H9 (cell line): ENCODE results near the gene RAB40C. TPM values are rescaled to one million over a fixed set of nuclear protein-coding genes. Genes with fewer than 3 reads are reported as not detected.

ENCODE experiments used
- DNase-seq: peaks from one replicate; pipeline ENCODE4 v3.0.0-alpha.2; 2017
- H2AFZ ChIP-seq: one replicate; pipeline ENCODE4 v1.6.1; 2013; ENCODE audit warnings: mild to moderate bottlenecking, low read length, control low read depth, moderate library complexity
- H2AK5ac ChIP-seq: 2 replicates; pipeline ENCODE4 v1.6.1; 2013; ENCODE audit warnings: low read length, control low read depth, mixed read lengths; ENCODE audit not compliant: insufficient read length
- H2BK120ac ChIP-seq: one replicate; pipeline ENCODE4 v1.6.1; 2013; ENCODE audit warnings: low read depth, mild to moderate bottlenecking, low read length, control low read depth, inconsistent platforms; ENCODE audit not compliant: poor library complexity, severe bottlenecking
- H2BK12ac ChIP-seq: 2 replicates; pipeline ENCODE4 v1.6.1; 2013; ENCODE audit warnings: low read length, control low read depth, mixed read lengths, low read depth; ENCODE audit not compliant: insufficient read length
- H2BK15ac ChIP-seq: 2 replicates; pipeline ENCODE4 v1.6.1; 2013; ENCODE audit warnings: low read depth, low read length, control low read depth
- H2BK20ac ChIP-seq: one replicate; pipeline ENCODE4 v1.6.1; 2013; ENCODE audit warnings: low read depth, mild to moderate bottlenecking, low read length, control low read depth, inconsistent platforms; ENCODE audit not compliant: poor library complexity, severe bottlenecking
- H2BK5ac ChIP-seq: 2 replicates; pipeline ENCODE4 v1.6.1; 2013; ENCODE audit warnings: low read length, control low read depth, mixed read lengths; ENCODE audit not compliant: insufficient read length
- H3K14ac ChIP-seq: 2 replicates; pipeline ENCODE4 v1.6.1; 2013; ENCODE audit warnings: low read length, control low read depth; ENCODE audit not compliant: insufficient read depth
- H3K18ac ChIP-seq: 2 replicates; pipeline ENCODE4 v1.6.1; 2013; ENCODE audit warnings: low read depth, mild to moderate bottlenecking, mixed read lengths, low read length, control low read depth; ENCODE audit not compliant: insufficient read length
- H3K23ac ChIP-seq: 2 replicates; pipeline ENCODE4 v1.6.1; 2013; ENCODE audit warnings: low read length, control low read depth, mixed read lengths, low read depth; ENCODE audit not compliant: insufficient read length
- H3K23me2 ChIP-seq: 2 replicates; pipeline ENCODE4 v1.6.1; 2013; ENCODE audit warnings: low read depth, mild to moderate bottlenecking, mixed read lengths, low read length, control low read depth; ENCODE audit not compliant: insufficient read length, poor library complexity, severe bottlenecking
- H3K27ac ChIP-seq: 2 replicates; pipeline ENCODE4 v1.5.1; 2013; ENCODE audit warnings: low read length, control low read depth, mixed read lengths, low read depth; ENCODE audit not compliant: insufficient read length
- H3K27me3 ChIP-seq: 2 replicates; pipeline ENCODE4 v1.6.1; 2013; ENCODE audit warnings: low read length, control low read depth, inconsistent platforms; ENCODE audit not compliant: insufficient read depth
- H3K4ac ChIP-seq: 2 replicates; pipeline ENCODE4 v1.6.1; 2013; ENCODE audit warnings: low read depth, mild to moderate bottlenecking, control low read depth, inconsistent platforms, low read length, moderate library complexity
- H3K4me1 ChIP-seq: 2 replicates; pipeline ENCODE4 v1.6.1; 2013; ENCODE audit warnings: low read length, control low read depth, inconsistent platforms; ENCODE audit not compliant: insufficient read depth
- H3K4me2 ChIP-seq: 2 replicates; pipeline ENCODE4 v1.6.1; 2013; ENCODE audit warnings: low read length, control low read depth, mixed read lengths; ENCODE audit not compliant: insufficient read length, insufficient read depth
- H3K56ac ChIP-seq: 2 replicates; pipeline ENCODE4 v1.6.1; 2013; ENCODE audit warnings: low read depth, mild to moderate bottlenecking, mixed read lengths, low read length, control low read depth; ENCODE audit not compliant: insufficient read length
- H3K79me1 ChIP-seq: 2 replicates; pipeline ENCODE4 v1.6.1; 2013; ENCODE audit warnings: low read depth, mild to moderate bottlenecking, moderate library complexity, low read length, control low read depth, inconsistent platforms; ENCODE audit not compliant: insufficient read depth, poor library complexity, severe bottlenecking
- H3K79me2 ChIP-seq: 2 replicates; pipeline ENCODE4 v1.6.1; 2013; ENCODE audit warnings: low read length, control low read depth, inconsistent platforms; ENCODE audit not compliant: insufficient read depth
- H3K9ac ChIP-seq: 2 replicates; pipeline ENCODE4 v1.6.1; 2013; ENCODE audit warnings: low read length, control low read depth, mixed read lengths; ENCODE audit not compliant: insufficient read length; ENCODE audit errors: extremely low read depth
- H3K9me3 ChIP-seq: one replicate; pipeline ENCODE4 v1.6.1; 2013; ENCODE audit warnings: low read depth, low read length, inconsistent platforms; ENCODE audit not compliant: control insufficient read depth
- H3T11ph ChIP-seq: one replicate; pipeline ENCODE4 v1.6.1; 2013; ENCODE audit warnings: mild to moderate bottlenecking, low read length, control low read depth, inconsistent platforms
- H4K20me1 ChIP-seq: one replicate; pipeline ENCODE4 v1.6.1; 2013; ENCODE audit not compliant: control insufficient read depth, insufficient read length, insufficient read depth
- H4K5ac ChIP-seq: 2 replicates; pipeline ENCODE4 v1.6.1; 2013; ENCODE audit warnings: low read depth, mild to moderate bottlenecking, mixed read lengths, low read length, control low read depth; ENCODE audit not compliant: insufficient read length
- H4K8ac ChIP-seq: replicated peaks from 2 replicates; pipeline ENCODE4 v1.6.1; 2013; ENCODE audit warnings: low read length, control low read depth, mixed read lengths, low read depth; ENCODE audit not compliant: insufficient read length
- H4K91ac ChIP-seq: 2 replicates; pipeline ENCODE4 v1.6.1; 2013; ENCODE audit warnings: low read depth, mild to moderate bottlenecking, moderate library complexity, mixed read lengths, low read length, control low read depth; ENCODE audit not compliant: insufficient read length
- H3K27ac Mint-ChIP-seq, 3 experiments: 2 replicates in 2 of 3; 3 replicates in 1 of 3; pipeline ENCODE4 v1.8.0; 2020 to 2021; ENCODE audit warnings: mixed read lengths in 3 of 3, mild to moderate bottlenecking in 1 of 3, moderate library complexity in 1 of 3
- H3K27me3 Mint-ChIP-seq: 2 replicates; pipeline ENCODE4 v1.8.0; 2021; ENCODE audit warnings: low read depth, mild to moderate bottlenecking, moderate library complexity, mixed read lengths
- H3K36me3 Mint-ChIP-seq, 3 experiments: 2 replicates in 2 of 3; 3 replicates in 1 of 3; pipeline ENCODE4 v1.8.0; 2020 to 2021; ENCODE audit warnings: low read depth in 3 of 3, mixed read lengths in 3 of 3; ENCODE audit not compliant: insufficient read depth in 1 of 3
- H3K4me1 Mint-ChIP-seq, 2 experiments: 2 replicates each; pipeline ENCODE4 v1.8.0; 2020; ENCODE audit warnings: mixed read lengths in 2 of 2
- H3K4me3 Mint-ChIP-seq, 2 experiments: 2 replicates in 1 of 2; 3 replicates in 1 of 2; pipeline ENCODE4 v1.8.0; 2020 to 2021; ENCODE audit warnings: mild to moderate bottlenecking in 2 of 2, mixed read lengths in 2 of 2, moderate library complexity in 1 of 2
- H3K9me3 Mint-ChIP-seq, 2 experiments: 2 replicates in 1 of 2; 3 replicates in 1 of 2; pipeline ENCODE4 v1.8.0; 2020; ENCODE audit warnings: mild to moderate bottlenecking in 2 of 2, mixed read lengths in 2 of 2, moderate library complexity in 1 of 2
- WGBS: extraction: QIAGEN DNeasy Blood & Tissue Kit; methylation state at CpG from one replicate; pipeline ENCODE4 v1.1.7; 2013; ENCODE audit warnings: missing lambda C conversion rate, low lambda C conversion rate, mixed read lengths; ENCODE audit not compliant: insufficient read length; ENCODE audit errors: extremely low coverage; 5-methylcytosine and 5-hydroxymethylcytosine counted together
- total RNA-seq: library from RNA; stranded (reverse); gene quantifications from 2 replicates; pipeline ENCODE4 v1.2.1, GENCODE V29; 2021
- TF ChIP-seq, protein P1 (sequence below): fragments of 200-600 bp; sonication (generic); conservative IDR thresholded peaks from 3 replicates; pipeline ENCODE4 v1.8.0; 2021; ENCODE audit warnings: antibody characterized with exemption, mild to moderate bottlenecking

RAB40C gene
- total RNA-seq, 1 experiment from 2014 or later = 19.1 TPM

DNA sequence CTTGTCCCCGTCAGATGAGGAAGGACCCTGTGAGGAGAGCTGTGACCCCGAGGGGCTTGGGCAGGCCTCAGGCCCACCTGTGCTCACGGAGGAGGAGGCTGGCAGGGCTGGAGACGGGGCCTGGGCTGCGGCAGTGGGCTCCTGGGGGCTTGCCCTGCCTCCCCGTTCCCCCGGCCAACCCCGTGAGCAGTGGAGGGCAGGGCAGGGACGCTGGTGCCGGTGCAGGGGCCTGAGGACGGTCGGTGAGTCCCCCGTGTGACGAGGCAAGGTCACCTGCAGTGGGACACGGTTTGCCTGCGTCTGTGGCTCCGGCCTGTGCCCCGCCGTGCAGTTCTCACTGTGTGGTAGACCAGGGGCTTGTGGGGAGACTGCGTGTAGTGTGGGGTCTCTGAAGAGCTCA, 69.8 kb downstream of the RAB40C start:
- no CpG with 5 or more reads among the region's 20 CpGs for WGBS
- no peak overlapping the region for H2BK12ac ChIP-seq
- no peak overlapping the region for H2AK5ac ChIP-seq
- no peak overlapping the region for H3K18ac ChIP-seq
- H3K4me1 Mint-ChIP-seq = peaks cover 0 to 5% of the 10 kb centered on the region in 2 experiments; a peak in 2 of 4 replicates
- H2BK20ac ChIP-seq = no peak overlapping the region
- no peaks in the 10 kb centered on the region for H3K23me2 ChIP-seq
- no peaks in the 10 kb centered on the region for H4K20me1 ChIP-seq
- H4K8ac ChIP-seq = no peak overlapping the region
- no peak overlapping the region for H2AFZ ChIP-seq
- H3K14ac ChIP-seq = no peak overlapping the region
- no peak overlapping the region for H4K91ac ChIP-seq
- H3K9me3 ChIP-seq = no peaks in the 10 kb centered on the region
- H3K23ac ChIP-seq = no peak overlapping the region
- no peak overlapping the region for H3T11ph ChIP-seq
- H3K4me1 ChIP-seq = no peaks in the 10 kb centered on the region; the same call in 1 of the 2 replicates
- no peaks in the 10 kb centered on the region for H3K27me3 ChIP-seq
- H2BK120ac ChIP-seq = no peak overlapping the region
- H3K4ac ChIP-seq = no peak overlapping the region
- TF ChIP-seq, protein P1, sequence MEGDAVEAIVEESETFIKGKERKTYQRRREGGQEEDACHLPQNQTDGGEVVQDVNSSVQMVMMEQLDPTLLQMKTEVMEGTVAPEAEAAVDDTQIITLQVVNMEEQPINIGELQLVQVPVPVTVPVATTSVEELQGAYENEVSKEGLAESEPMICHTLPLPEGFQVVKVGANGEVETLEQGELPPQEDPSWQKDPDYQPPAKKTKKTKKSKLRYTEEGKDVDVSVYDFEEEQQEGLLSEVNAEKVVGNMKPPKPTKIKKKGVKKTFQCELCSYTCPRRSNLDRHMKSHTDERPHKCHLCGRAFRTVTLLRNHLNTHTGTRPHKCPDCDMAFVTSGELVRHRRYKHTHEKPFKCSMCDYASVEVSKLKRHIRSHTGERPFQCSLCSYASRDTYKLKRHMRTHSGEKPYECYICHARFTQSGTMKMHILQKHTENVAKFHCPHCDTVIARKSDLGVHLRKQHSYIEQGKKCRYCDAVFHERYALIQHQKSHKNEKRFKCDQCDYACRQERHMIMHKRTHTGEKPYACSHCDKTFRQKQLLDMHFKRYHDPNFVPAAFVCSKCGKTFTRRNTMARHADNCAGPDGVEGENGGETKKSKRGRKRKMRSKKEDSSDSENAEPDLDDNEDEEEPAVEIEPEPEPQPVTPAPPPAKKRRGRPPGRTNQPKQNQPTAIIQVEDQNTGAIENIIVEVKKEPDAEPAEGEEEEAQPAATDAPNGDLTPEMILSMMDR = no peak
- H4K5ac ChIP-seq = no peak overlapping the region
- no peak overlapping the region for H3K56ac ChIP-seq
- no peaks in the 10 kb centered on the region for H3K79me2 ChIP-seq
- no peak overlapping the region for H3K27ac ChIP-seq
- no peaks in the 10 kb centered on the region for H3K9me3 Mint-ChIP-seq
- H3K4me3 Mint-ChIP-seq = no peak overlapping the region
- no peaks in the 10 kb centered on the region for H3K79me1 ChIP-seq
- peaks cover 2 to 13% (median 8%) of the 10 kb centered on the region in 3 experiments; a peak in 5 of 7 replicates for H3K36me3 Mint-ChIP-seq
- H3K4me2 ChIP-seq = no peak overlapping the region
- H2BK5ac ChIP-seq = no peak overlapping the region
- H2BK15ac ChIP-seq = no peak overlapping the region
- H3K9ac ChIP-seq = no peak overlapping the region
- no peaks in the 10 kb centered on the region for H3K27me3 Mint-ChIP-seq
- no peak overlapping the region for H3K27ac Mint-ChIP-seq
- no peak for DNase-seq
